Stimulated activated CD4-positive, alpha-beta T cell treated with anti-CD3 and anti-CD28 coated beads, Interleukin-4, amount 100 ng/mL, for 4 hours (primary cell): ENCODE data around the gene ZCCHC18.
A peak's percentile ranks its signal among the peaks of the same experiment; 100 is the strongest.

Source experiments
- DNase-seq, 2 experiments: peaks; one replicate each; pipeline ENCODE4 v3.0.0-alpha.2; 2020

ZCCHC18 gene

GRCh38 chrX:104134583-104135261 is 22.4 kb downstream of the ZCCHC18 start:
- no peak for DNase-seq

- no peak for DNase-seq
Observed at GRCh38 chrX:104135677-104136076, 23.4 kb downstream of the ZCCHC18 start.

- peak in 1 of 2 experiments; percentile 23 for DNase-seq
Observed at GRCh38 chrX:104136241-104137019, 24.1 kb downstream of the ZCCHC18 start.

GRCh38 chrX:104137496-104137895 is 25.2 kb downstream of the ZCCHC18 start:
- DNase-seq = no peak

- no peak for DNase-seq
Observed at GRCh38 chrX:104141087-104141760, 28.9 kb downstream of the ZCCHC18 start.

- DNase-seq = no peak
Observed at GRCh38 chrX:104151037-104151436, 38.7 kb downstream of the ZCCHC18 start.

GRCh38 chrX:104156630-104157529 is 44.6 kb downstream of the ZCCHC18 start, which contains the start of gene SLC25A53:
Gene SLC25A53, minus strand, starts transcription at chrX:104157009. Its CDS starts 51,752 bp downstream, at chrX:104105257.
- DNase-seq = peak; percentile 58 to 63
